ENCODE data around the gene LSS.

DNA sequence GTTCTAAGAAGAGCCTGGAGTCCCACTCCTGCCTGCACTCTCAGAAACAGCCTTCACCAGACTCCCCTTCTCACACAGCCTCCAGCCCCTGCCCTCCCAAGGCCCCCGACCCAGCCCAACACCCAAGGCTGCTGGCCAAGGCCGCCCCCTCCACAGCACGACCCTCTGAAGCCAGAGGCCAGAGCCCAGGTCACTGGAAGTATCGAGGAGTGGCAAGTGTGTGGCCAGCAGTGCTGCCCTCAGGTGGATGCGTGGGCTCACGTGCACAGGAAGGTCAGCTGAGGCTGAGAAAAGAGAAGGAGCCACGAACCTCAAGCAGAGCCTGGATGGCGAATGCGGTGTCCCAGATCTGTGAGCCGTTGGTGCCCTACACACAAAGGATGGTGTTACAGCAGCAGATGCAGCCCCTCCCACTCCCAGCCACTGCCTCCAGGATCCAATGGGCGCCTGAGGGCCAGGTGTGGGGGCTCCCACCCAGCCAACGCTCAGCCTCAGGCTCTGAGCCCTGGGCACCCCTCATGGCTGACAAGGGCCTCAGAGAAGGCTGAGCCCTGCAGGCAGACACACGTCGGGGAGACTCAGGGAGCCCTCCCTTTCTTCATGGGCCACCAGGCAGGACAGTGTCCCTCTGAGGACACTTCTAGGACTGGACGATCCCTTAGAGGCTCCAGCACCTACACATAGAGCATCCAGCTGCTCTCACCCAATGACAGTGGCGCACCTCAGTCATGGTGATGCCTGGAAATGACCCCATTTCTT lies 18.0 kb downstream of the LSS start:
- TF ChIP-seq POLR2A (IDR thresholded peaks at IDR 0.05; ENCODE audit: low read depth, low read length) (no peak), POLR2AphosphoS5 (IDR thresholded peaks at IDR 0.05; ENCODE audit: low read depth, low read length) (no peak), POU2F2 (IDR thresholded peaks at IDR 0.05; ENCODE audit: low read depth, low read length) (no peak)

Measured in GM12891 (cell line).